Esophagus squamous epithelium (tissue), 5 donors: ENCODE measurements around the gene EEF1A2. TPM values are rescaled to one million over a fixed set of nuclear protein-coding genes. Genes with fewer than 3 reads are reported as not detected.

Experiments
- DNase-seq: peaks from one replicate; lab custom pipeline; 2025; lab: John Stamatoyannopoulos, UW
- H3K27ac ChIP-seq, 4 donors: fragments of 200-600 bp; sonication (generic); one replicate each; pipeline ENCODE4 v1.5.1; 2016 to 2019; ENCODE audit warnings: mild to moderate bottlenecking in 1 of 4
- H3K27me3 ChIP-seq, 4 donors: fragments of 200-600 bp; sonication (generic); 1 replicate in 3 of 4; 2 replicates in 1 of 4; pipeline versions ENCODE4 v1.5.1 to v1.6.0; 2017 to 2021; ENCODE audit warnings: antibody characterized with exemption in 1 of 4
- H3K36me3 ChIP-seq, 3 donors: fragments of 200-600 bp; sonication (generic); one replicate each; pipeline ENCODE4 v1.5.1; 2016 to 2019
- H3K4me1 ChIP-seq, 3 donors: fragments of 200-600 bp; sonication (generic); one replicate each; pipeline ENCODE4 v1.5.1; 2017 to 2019
- H3K4me3 ChIP-seq, 4 donors: fragments of 200-600 bp; sonication (generic); 1 replicate in 3 of 4; 2 replicates in 1 of 4; pipeline ENCODE4 v1.5.1; 2016 to 2019; ENCODE audit warnings: mild to moderate bottlenecking in 2 of 4, moderate library complexity in 1 of 4
- H3K9me3 ChIP-seq, 3 donors: fragments of 200-600 bp; sonication (generic); one replicate each; pipeline ENCODE4 v1.5.1; 2016 to 2019
- CTCF ChIP-seq, 6 experiments: fragments of 450-650 bp in 4 of 6; fragments of 200-600 bp in 2 of 6; sonication (generic) in 2 of 6; IDR thresholded peaks; one replicate each; pipeline ENCODE4 v1.5.1; 2016 to 2019; ENCODE audit warnings: antibody characterized with exemption in 6 of 6, mild to moderate bottlenecking in 4 of 6, moderate library complexity in 4 of 6
- POLR2A ChIP-seq, 4 donors: fragments of 450-650 bp; IDR thresholded peaks; one replicate each; pipeline ENCODE4 v1.6.1; 2017; ENCODE audit warnings: antibody characterized with exemption in 4 of 4, mild to moderate bottlenecking in 4 of 4, moderate library complexity in 3 of 4
- WGBS, 2 donors: methylation state at CpG; one replicate each; pipeline ENCODE4 v1.1.5; 2018; 5-methylcytosine and 5-hydroxymethylcytosine counted together
- intact Hi-C: fragments of 100-400 bp; cut with DNase I; formaldehyde crosslinking; loops from one replicate; pipeline ENCODE4 v1.15.0; 2022
- total RNA-seq, 4 donors: library from RNA; depleted of rRNA; stranded (reverse); fragments of >200 nt; gene quantifications; one replicate each; pipeline ENCODE4 v1.1.0, GENCODE V29; 2016
- donor health status: DM: yes; HTN: yes; CAD: no.

Gene EEF1A2
- total RNA-seq, 4 donors from 2014 or later, result 0.44 to 3.1 (median 1.9) TPM

GRCh38 chr20:63531686-63532448 lies 33.0 kb upstream of the EEF1A2 start:
- intact Hi-C loops, result no loop called here
- Histone ChIP-seq H3K36me3 (peaks cover 0 to 27% (median 0%) of the 10 kb centered on the region in 3 donors), H3K27me3 (peaks cover 0 to 45% (median 0%) of the 10 kb centered on the region in 4 donors), H3K4me1 (peaks cover 17 to 62% (median 18%) of the 10 kb centered on the region in 3 donors), H3K9me3 (no peaks in the 10 kb centered on the region), H3K4me3 (no peak overlapping the region), H3K27ac (no peak overlapping the region)
- TF ChIP-seq CTCF (IDR thresholded peaks at IDR 0.05) (no peak), POLR2A (IDR thresholded peaks at IDR 0.05) (no peak)
- 77 to 80% methylated on average over 23 to 26 of the region's 27 CpGs for whole genome bisulfite sequencing, 2 donors
- no peak for DNase-seq

GRCh38 chr20:63530788-63531160 lies 31.9 kb upstream of the EEF1A2 start:
- H3K27me3 ChIP-seq, result peaks cover 0 to 36% (median 0%) of the 10 kb centered on the region in 4 donors
- peaks cover 0 to 27% (median 0%) of the 10 kb centered on the region in 3 donors for H3K36me3 ChIP-seq
- H3K27ac ChIP-seq, result peak overlapping the region in 2 of 4 donors; percentile 17 to 42
- no peak for DNase-seq
- H3K4me1 ChIP-seq, result peaks cover 17 to 61% (median 18%) of the 10 kb centered on the region in 3 donors
- H3K9me3 ChIP-seq, result no peaks in the 10 kb centered on the region
- intact Hi-C loops, result no loop called here
- no peak overlapping the region for H3K4me3 ChIP-seq
- WGBS, 2 donors, result 30 to 55% methylated on average over 2 to 3 of the region's 14 CpGs
- TF ChIP-seq CTCF (IDR thresholded peaks at IDR 0.05) (no peak), POLR2A (IDR thresholded peaks at IDR 0.05) (no peak)

- H3K27me3 ChIP-seq, result peaks cover 0 to 32% (median 0%) of the 10 kb centered on the region in 4 donors
- peaks cover 16 to 61% (median 18%) of the 10 kb centered on the region in 3 donors for H3K4me1 ChIP-seq
- H3K36me3 ChIP-seq, result peaks cover 0 to 27% (median 0%) of the 10 kb centered on the region in 3 donors
- TF ChIP-seq POLR2A (IDR thresholded peaks at IDR 0.05), result no peak
- no peak for TF ChIP-seq CTCF (IDR thresholded peaks at IDR 0.05)
- no peaks in the 10 kb centered on the region for H3K9me3 ChIP-seq
- H3K27ac ChIP-seq, result peak overlapping the region in 2 of 4 donors; percentile 17 to 42
- 54 to 80% methylated on average over 2 to 7 of the region's 39 CpGs for WGBS, 2 donors
- no peak overlapping the region for H3K4me3 ChIP-seq
- intact Hi-C loops, result no loop called here
- DNase-seq, result no peak
These were observed 31.2 kb upstream of the EEF1A2 start for GRCh38 chr20:63529861-63530787.

- Histone ChIP-seq H3K27me3 (peaks cover 0 to 24% (median 0%) of the 10 kb centered on the region in 4 donors), H3K36me3 (peaks cover 0 to 27% (median 0%) of the 10 kb centered on the region in 3 donors), H3K4me3 (no peak overlapping the region), H3K4me1 (peaks cover 8 to 61% (median 10%) of the 10 kb centered on the region in 3 donors), H3K27ac (peak overlapping the region in 2 of 4 donors; percentile 55 to 60), H3K9me3 (no peaks in the 10 kb centered on the region)
- DNase-seq, result no peak
- TF ChIP-seq POLR2A (IDR thresholded peaks at IDR 0.05) (no peak), CTCF (IDR thresholded peaks at IDR 0.05) (no peak)
- intact Hi-C loops, result no loop called here
- 56 to 82% methylated on average over 3 to 7 of the region's 27 CpGs for WGBS, 2 donors
These were observed 30.4 kb upstream of the EEF1A2 start for GRCh38 chr20:63529180-63529860.
